Measurements from ENCODE around the gene DPP10. TPM values are rescaled to one million over a fixed set of nuclear protein-coding genes. Genes with fewer than 3 reads are reported as not detected.

The DPP10 gene
- total and polyA plus RNA-seq, 4 donors, result 0.08 to 5.0 (median 0.27) TPM

DNA sequence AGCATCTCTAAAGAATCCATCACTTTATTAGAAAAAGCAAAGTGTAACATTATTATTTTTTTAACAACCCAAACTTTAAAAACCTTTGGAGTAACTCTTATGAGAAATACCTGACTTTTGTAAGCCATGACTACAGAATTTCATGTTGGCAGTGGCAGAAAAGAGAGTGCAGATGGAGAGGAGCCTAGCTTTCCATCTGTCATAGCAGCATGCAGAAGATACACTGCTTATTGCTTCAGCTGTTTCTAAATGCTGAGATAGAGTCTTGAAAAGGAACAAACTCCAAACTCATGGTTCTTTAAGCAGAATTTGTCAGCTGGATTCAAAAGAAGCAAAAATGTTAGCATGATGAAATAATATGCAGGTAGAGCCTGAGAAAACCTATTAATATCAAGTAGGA lies 1130.3 kb downstream of the DPP10 start:
- Histone ChIP-seq H3K27me3 (ENCODE audit: control insufficient read depth in 3 of 3, insufficient read depth in 3 of 3, low read length in 2 of 3) (no peaks in the 10 kb centered on the region), H3K9ac (ENCODE audit: insufficient read depth in 1 of 2, low read length in 2 of 2) (no peak overlapping the region), H3K9me3 (ENCODE audit: control insufficient read depth in 4 of 4, insufficient read depth in 3 of 4, low read length in 3 of 4) (no peaks in the 10 kb centered on the region), H3K4me1 (ENCODE audit: control insufficient read depth in 5 of 5, insufficient read depth in 5 of 5, low read length in 5 of 5) (no peaks in the 10 kb centered on the region), H3K4me3 (no peak overlapping the region), H3K27ac (ENCODE audit: low read depth in 1 of 2, low read length in 1 of 2) (no peak overlapping the region), H3K36me3 (ENCODE audit: control insufficient read depth in 4 of 4, insufficient read depth in 4 of 4, low read length in 4 of 4) (no peaks in the 10 kb centered on the region)
- no peak for DNase-seq
- TF ChIP-seq, protein P1, sequence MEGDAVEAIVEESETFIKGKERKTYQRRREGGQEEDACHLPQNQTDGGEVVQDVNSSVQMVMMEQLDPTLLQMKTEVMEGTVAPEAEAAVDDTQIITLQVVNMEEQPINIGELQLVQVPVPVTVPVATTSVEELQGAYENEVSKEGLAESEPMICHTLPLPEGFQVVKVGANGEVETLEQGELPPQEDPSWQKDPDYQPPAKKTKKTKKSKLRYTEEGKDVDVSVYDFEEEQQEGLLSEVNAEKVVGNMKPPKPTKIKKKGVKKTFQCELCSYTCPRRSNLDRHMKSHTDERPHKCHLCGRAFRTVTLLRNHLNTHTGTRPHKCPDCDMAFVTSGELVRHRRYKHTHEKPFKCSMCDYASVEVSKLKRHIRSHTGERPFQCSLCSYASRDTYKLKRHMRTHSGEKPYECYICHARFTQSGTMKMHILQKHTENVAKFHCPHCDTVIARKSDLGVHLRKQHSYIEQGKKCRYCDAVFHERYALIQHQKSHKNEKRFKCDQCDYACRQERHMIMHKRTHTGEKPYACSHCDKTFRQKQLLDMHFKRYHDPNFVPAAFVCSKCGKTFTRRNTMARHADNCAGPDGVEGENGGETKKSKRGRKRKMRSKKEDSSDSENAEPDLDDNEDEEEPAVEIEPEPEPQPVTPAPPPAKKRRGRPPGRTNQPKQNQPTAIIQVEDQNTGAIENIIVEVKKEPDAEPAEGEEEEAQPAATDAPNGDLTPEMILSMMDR (IDR thresholded peaks at IDR 0.05; ENCODE audit: control extremely low read depth, extremely low read depth), result no peak
- no peak for ATAC-seq (ENCODE audit: insufficient read depth, low FRiP score)

DNA sequence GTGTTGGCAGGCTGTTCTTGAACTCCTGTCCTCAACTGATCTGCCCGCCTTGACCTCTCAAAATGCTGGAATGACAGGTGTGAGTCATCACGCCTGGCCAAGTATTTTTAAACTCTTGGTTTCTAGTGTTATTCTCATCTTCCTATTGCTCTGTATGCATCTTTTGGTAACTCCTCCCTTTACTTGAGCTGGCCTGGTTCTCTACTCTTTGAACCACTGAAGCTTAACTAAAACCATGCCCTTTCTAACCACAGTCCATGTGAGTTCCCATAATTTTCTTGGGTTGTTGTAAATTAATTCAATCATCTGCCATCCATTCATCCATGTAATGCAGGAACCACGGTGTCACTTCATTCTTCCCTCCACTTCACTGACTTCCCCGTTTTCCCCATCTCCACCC lies 1131.3 kb downstream of the DPP10 start:
- Histone ChIP-seq H3K36me3 (ENCODE audit: control insufficient read depth in 4 of 4, insufficient read depth in 4 of 4, low read length in 4 of 4) (no peaks in the 10 kb centered on the region), H3K27ac (ENCODE audit: low read depth in 1 of 2, low read length in 1 of 2) (no peak overlapping the region), H3K9me3 (ENCODE audit: control insufficient read depth in 4 of 4, insufficient read depth in 3 of 4, low read length in 3 of 4) (no peaks in the 10 kb centered on the region), H3K4me1 (ENCODE audit: control insufficient read depth in 5 of 5, insufficient read depth in 5 of 5, low read length in 5 of 5) (no peaks in the 10 kb centered on the region), H3K27me3 (ENCODE audit: control insufficient read depth in 3 of 3, insufficient read depth in 3 of 3, low read length in 2 of 3) (no peaks in the 10 kb centered on the region), H3K4me3 (no peak overlapping the region), H3K9ac (ENCODE audit: insufficient read depth in 1 of 2, low read length in 2 of 2) (no peak overlapping the region)
- TF ChIP-seq, protein P1 (IDR thresholded peaks at IDR 0.05; ENCODE audit: control extremely low read depth, extremely low read depth), result no peak
- DNase-seq, result no peak
- WGBS, 2 donors, result 87 to 90% methylated on average over 4 of the region's 4 CpGs
- no peak for ATAC-seq (ENCODE audit: insufficient read depth, low FRiP score)

DNA sequence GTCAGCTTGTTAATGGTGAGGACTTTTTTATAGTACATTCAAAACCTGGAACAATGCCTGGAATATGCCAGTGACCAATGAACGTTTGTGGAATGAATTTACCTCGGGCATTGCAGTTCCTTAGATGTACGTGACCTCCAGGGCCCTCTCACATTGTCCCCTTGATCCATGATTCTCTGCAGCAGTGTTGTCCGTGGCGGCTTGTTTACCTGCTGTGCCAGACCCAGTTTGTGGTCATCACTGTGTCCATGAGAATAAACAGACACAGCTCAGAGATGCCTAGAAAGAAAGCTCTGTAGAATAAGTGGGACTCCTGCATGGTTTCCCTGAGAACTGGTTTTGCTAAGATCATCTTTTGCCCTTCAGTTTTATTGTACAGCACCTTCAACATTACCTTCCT lies 1132.2 kb downstream of the DPP10 start:
- Histone ChIP-seq H3K9me3 (ENCODE audit: control insufficient read depth in 4 of 4, insufficient read depth in 3 of 4, low read length in 3 of 4) (no peaks in the 10 kb centered on the region), H3K4me1 (ENCODE audit: control insufficient read depth in 5 of 5, insufficient read depth in 5 of 5, low read length in 5 of 5) (no peaks in the 10 kb centered on the region), H3K27ac (ENCODE audit: low read depth in 1 of 2, low read length in 1 of 2) (no peak overlapping the region), H3K36me3 (ENCODE audit: control insufficient read depth in 4 of 4, insufficient read depth in 4 of 4, low read length in 4 of 4) (no peaks in the 10 kb centered on the region), H3K4me3 (no peak overlapping the region), H3K27me3 (ENCODE audit: control insufficient read depth in 3 of 3, insufficient read depth in 3 of 3, low read length in 2 of 3) (no peaks in the 10 kb centered on the region), H3K9ac (ENCODE audit: insufficient read depth in 1 of 2, low read length in 2 of 2) (no peak overlapping the region)
- 69 to 71% methylated on average over 5 of the region's 5 CpGs for WGBS, 2 donors
- TF ChIP-seq, protein P1 (IDR thresholded peaks at IDR 0.05; ENCODE audit: control extremely low read depth, extremely low read depth), result no peak
- DNase-seq (no peak), ATAC-seq (ENCODE audit: insufficient read depth, low FRiP score) (no peak)

DNA sequence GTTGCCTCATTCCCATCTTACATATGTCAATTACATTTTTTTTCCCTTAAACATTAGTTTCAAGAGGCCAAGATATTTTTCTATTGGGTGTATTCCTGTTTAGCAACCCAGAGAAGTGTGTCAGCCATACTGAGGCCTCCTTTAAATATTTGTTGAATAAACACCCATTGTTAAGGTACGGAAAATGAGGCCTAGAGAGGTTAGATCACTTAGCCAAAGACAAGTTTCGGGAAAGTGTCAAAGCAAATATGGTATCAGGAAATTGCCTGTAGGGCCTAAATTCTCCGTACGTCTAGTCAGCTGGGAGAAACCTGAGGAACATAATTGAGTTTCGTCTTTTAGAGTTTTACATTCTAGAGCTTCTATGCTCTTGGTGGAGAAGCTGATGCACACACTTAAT lies 1138.3 kb downstream of the DPP10 start:
- DNase-seq (no peak), ATAC-seq (ENCODE audit: insufficient read depth, low FRiP score) (no peak)
- Histone ChIP-seq H3K4me1 (ENCODE audit: control insufficient read depth in 5 of 5, insufficient read depth in 5 of 5, low read length in 5 of 5) (no peaks in the 10 kb centered on the region), H3K4me3 (no peak overlapping the region), H3K27me3 (ENCODE audit: control insufficient read depth in 3 of 3, insufficient read depth in 3 of 3, low read length in 2 of 3) (no peaks in the 10 kb centered on the region), H3K9ac (ENCODE audit: insufficient read depth in 1 of 2, low read length in 2 of 2) (no peak overlapping the region), H3K27ac (ENCODE audit: low read depth in 1 of 2, low read length in 1 of 2) (no peak overlapping the region), H3K36me3 (ENCODE audit: control insufficient read depth in 4 of 4, insufficient read depth in 4 of 4, low read length in 4 of 4) (no peaks in the 10 kb centered on the region), H3K9me3 (ENCODE audit: control insufficient read depth in 4 of 4, insufficient read depth in 3 of 4, low read length in 3 of 4) (peaks cover 0 to 3% (median 0%) of the 10 kb centered on the region in 4 donors)
- 69 to 82% methylated on average over 5 of the region's 5 CpGs for WGBS, 2 donors
- TF ChIP-seq, protein P1 (IDR thresholded peaks at IDR 0.05; ENCODE audit: control extremely low read depth, extremely low read depth), result no peak

All from lung (tissue), 12 donors.